Measurements from ENCODE around the gene MPRIP.

GRCh38 chr17:17111401-17112393 is 69.4 kb downstream of the MPRIP start:
- TF ChIP-seq CTCF (conservative IDR thresholded peaks at IDR 0.05; ENCODE audit: low read depth, low read length), result no peak
- TF ChIP-seq EZH2 (IDR thresholded peaks at IDR 0.05; ENCODE audit: low read length, unreplicated experiment), result no peak
